GM23248 (cell line): ENCODE data around the gene COL18A1. TPM values are rescaled to one million over a fixed set of nuclear protein-coding genes. Genes with fewer than 3 reads are reported as not detected.

Experiments
- DNase-seq: peaks from one replicate; pipeline ENCODE4 v3.0.0-alpha.2; 2015
- H2AFZ ChIP-seq: fragments of 200-600 bp; sonication (generic); 2 replicates; pipeline ENCODE4 v1.6.1; 2016; ENCODE audit warnings: antibody characterized with exemption
- H3F3A ChIP-seq: fragments of 200-600 bp; sonication (generic); 2 replicates; pipeline ENCODE4 v1.6.1; 2016; ENCODE audit warnings: mild to moderate bottlenecking, antibody characterized with exemption, mixed run types; ENCODE audit not compliant: insufficient read depth
- H3K27ac ChIP-seq: fragments of 200-600 bp; sonication (generic); 2 replicates; pipeline ENCODE4 v1.5.1; 2016; ENCODE audit warnings: mild to moderate bottlenecking
- H3K27me3 ChIP-seq: fragments of 200-600 bp; sonication (generic); replicated peaks from 2 replicates; pipeline ENCODE4 v1.6.1; 2016; ENCODE audit warnings: mild to moderate bottlenecking; ENCODE audit not compliant: insufficient read depth
- H3K36me3 ChIP-seq: fragments of 200-600 bp; sonication (generic); 2 replicates; pipeline ENCODE4 v1.6.1; 2016; ENCODE audit warnings: low read depth, mild to moderate bottlenecking
- H3K4me1 ChIP-seq: fragments of 200-600 bp; sonication (generic); 2 replicates; pipeline ENCODE4 v1.6.1; 2016; ENCODE audit warnings: mild to moderate bottlenecking; ENCODE audit not compliant: insufficient read depth
- H3K4me2 ChIP-seq: fragments of 200-600 bp; sonication (generic); one replicate; pipeline ENCODE4 v1.6.1; 2016; ENCODE audit warnings: mild to moderate bottlenecking; ENCODE audit not compliant: unreplicated experiment
- H3K4me3 ChIP-seq: fragments of 200-600 bp; sonication (generic); 2 replicates; pipeline ENCODE4 v1.5.1; 2016; ENCODE audit warnings: mild to moderate bottlenecking
- H3K79me2 ChIP-seq: fragments of 200-600 bp; sonication (generic); 2 replicates; pipeline ENCODE4 v1.6.1; 2016; ENCODE audit warnings: mild to moderate bottlenecking; ENCODE audit not compliant: insufficient read depth
- H3K9ac ChIP-seq: fragments of 200-600 bp; sonication (generic); 2 replicates; pipeline ENCODE4 v1.6.1; 2016; ENCODE audit warnings: mild to moderate bottlenecking
- H3K9me2 ChIP-seq: fragments of 200-600 bp; sonication (generic); 2 replicates; pipeline ENCODE4 v1.6.1; 2016; ENCODE audit warnings: mixed run types, mild to moderate bottlenecking, moderate library complexity; ENCODE audit not compliant: insufficient read depth
- H3K9me3 ChIP-seq: fragments of 200-600 bp; sonication (generic); one replicate; pipeline ENCODE4 v1.6.1; 2017; ENCODE audit warnings: low read depth
- H4K20me1 ChIP-seq: fragments of 200-600 bp; sonication (generic); 2 replicates; pipeline ENCODE4 v1.6.0; 2016; ENCODE audit not compliant: insufficient read depth
- EZH2 ChIP-seq: fragments of 200-600 bp; sonication (generic); IDR thresholded peaks from 2 replicates; pipeline ENCODE4 v1.6.1; 2018; ENCODE audit warnings: antibody characterized with exemption, mild to moderate bottlenecking; ENCODE audit not compliant: insufficient read depth, poor library complexity, severe bottlenecking
- EZH2phosphoT487 ChIP-seq: fragments of 200-600 bp; sonication (generic); IDR thresholded peaks from 2 replicates; pipeline ENCODE4 v1.6.1; 2018; ENCODE audit warnings: antibody characterized with exemption, moderate library complexity, mild to moderate bottlenecking, low read depth; ENCODE audit not compliant: insufficient read depth
- WGBS, 2 experiments: methylation state at CpG; one replicate each; pipeline ENCODE4 v1.1.6; 2015 to 2017; ENCODE audit warnings: low lambda C conversion rate in 2 of 2, low coverage in 1 of 2; ENCODE audit errors: missing lambda C conversion rate in 2 of 2; 5-methylcytosine and 5-hydroxymethylcytosine counted together
- in situ Hi-C: fragments of 300-500 bp; cut with MboI; formaldehyde crosslinking; loops from 2 replicates; pipeline ENCODE4 v1.15.0; 2020
- polyA plus RNA-seq: library from polyadenylated mRNA; unstranded; fragments of >200 nt; fragmentation: Nextera tagmentation; extraction: Ambion mirVana; gene quantifications from 2 replicates; pipeline ENCODE4 v1.2.1, GENCODE V29; 2016
- total RNA-seq: library from RNA; depleted of rRNA; stranded (reverse); fragments of >200 nt; shearing (Covaris generic); gene quantifications from 2 replicates; pipeline ENCODE4 v1.2.3, GENCODE V29; 2014

Gene COL18A1
- total and polyA plus RNA-seq, 2 experiments from 2014 or later: 1.7 to 30.5 TPM

- 84 to 86% methylated on average over 11 to 21 of the region's 21 CpGs for WGBS, 2 experiments
- Histone ChIP-seq H3F3A (no peaks in the 10 kb centered on the region), H4K20me1 (no peaks in the 10 kb centered on the region), H3K9me3 (no peaks in the 10 kb centered on the region), H3K4me3 (no peak overlapping the region), H3K27me3 (no peaks in the 10 kb centered on the region), H3K4me1 (no peaks in the 10 kb centered on the region), H3K79me2 (no peaks in the 10 kb centered on the region), H3K36me3 (no peaks in the 10 kb centered on the region), H3K9ac (no peak overlapping the region), H3K9me2 (no peaks in the 10 kb centered on the region), H2AFZ (no peak overlapping the region), H3K27ac (no peak overlapping the region), H3K4me2 (no peak overlapping the region)
- in situ Hi-C loops: no loop called here
- DNase-seq: no peak
- TF ChIP-seq EZH2 (no peak), EZH2phosphoT487 (no peak)
These were observed 88.5 kb downstream of the COL18A1 start for GRCh38 chr21:45493401-45494001.

- H3K27me3 ChIP-seq: no peaks in the 10 kb centered on the region
- no peaks in the 10 kb centered on the region for H3K9me3 ChIP-seq
- H3K4me1 ChIP-seq: no peaks in the 10 kb centered on the region
- H3F3A ChIP-seq: no peaks in the 10 kb centered on the region
- H3K9ac ChIP-seq: no peak overlapping the region
- no peak for DNase-seq
- in situ Hi-C loops: no loop called here
- TF ChIP-seq EZH2 (no peak), EZH2phosphoT487 (no peak)
- H2AFZ ChIP-seq: no peak overlapping the region
- WGBS, 2 experiments: 85 to 95% methylated on average over 20 to 27 of the region's 27 CpGs
- no peaks in the 10 kb centered on the region for H3K36me3 ChIP-seq
- no peaks in the 10 kb centered on the region for H3K9me2 ChIP-seq
- no peak overlapping the region for H3K4me3 ChIP-seq
- H3K27ac ChIP-seq: no peak overlapping the region
- no peak overlapping the region for H3K4me2 ChIP-seq
- no peaks in the 10 kb centered on the region for H4K20me1 ChIP-seq
- H3K79me2 ChIP-seq: no peaks in the 10 kb centered on the region
These were observed 89.3 kb downstream of the COL18A1 start for GRCh38 chr21:45494135-45494850.

- H3K79me2 ChIP-seq: no peaks in the 10 kb centered on the region
- no peak overlapping the region for H3K27ac ChIP-seq
- no peaks in the 10 kb centered on the region for H3K9me3 ChIP-seq
- H3K4me2 ChIP-seq: no peak overlapping the region
- no peak overlapping the region for H3K9ac ChIP-seq
- no peaks in the 10 kb centered on the region for H3K27me3 ChIP-seq
- no peaks in the 10 kb centered on the region for H4K20me1 ChIP-seq
- no peak for TF ChIP-seq EZH2
- no peak for TF ChIP-seq EZH2phosphoT487
- H3K9me2 ChIP-seq: no peaks in the 10 kb centered on the region
- H3K4me3 ChIP-seq: no peak overlapping the region
- no peak overlapping the region for H2AFZ ChIP-seq
- 83 to 89% methylated on average over 17 to 30 of the region's 30 CpGs for WGBS, 2 experiments
- no peaks in the 10 kb centered on the region for H3K36me3 ChIP-seq
- H3K4me1 ChIP-seq: no peaks in the 10 kb centered on the region
- no peak for DNase-seq
- in situ Hi-C loops: no loop called here
- no peaks in the 10 kb centered on the region for H3F3A ChIP-seq
These were observed 90.1 kb downstream of the COL18A1 start for GRCh38 chr21:45494851-45495680.

- Histone ChIP-seq H3K4me1 (no peaks in the 10 kb centered on the region), H3F3A (no peaks in the 10 kb centered on the region), H3K9ac (no peak overlapping the region), H3K79me2 (no peaks in the 10 kb centered on the region), H3K9me2 (no peaks in the 10 kb centered on the region), H3K4me3 (no peak overlapping the region), H4K20me1 (no peaks in the 10 kb centered on the region), H3K36me3 (no peaks in the 10 kb centered on the region), H2AFZ (no peak overlapping the region), H3K9me3 (no peaks in the 10 kb centered on the region), H3K4me2 (no peak overlapping the region), H3K27ac (no peak overlapping the region), H3K27me3 (no peaks in the 10 kb centered on the region)
- no peak for DNase-seq
- WGBS, 2 experiments: 86% methylated on average over 17 to 18 of the region's 18 CpGs
- in situ Hi-C loops: no loop called here
- TF ChIP-seq EZH2phosphoT487 (no peak), EZH2 (no peak)
These were observed 91.4 kb downstream of the COL18A1 start for GRCh38 chr21:45496151-45496967.
